HEK293 (cell line): Measurements from ENCODE around the gene CACNA1E.

ENCODE experiments used
- ZNF830 ChIP-seq: fragments of 450-650 bp; IDR thresholded peaks from 2 replicates; pipeline ENCODE4 v1.5.0; 2018; ENCODE audit warnings: missing biosample characterization, missing genetic modification characterization, low read depth, mild to moderate bottlenecking, moderate library complexity
- TF ChIP-seq, protein P1 (sequence below): fragments of 450-650 bp; formaldehyde crosslinking; IDR thresholded peaks from 2 replicates; pipeline ENCODE4 v1.5.1; 2016; ENCODE audit warnings: missing biosample characterization, missing genetic modification characterization

DNA sequence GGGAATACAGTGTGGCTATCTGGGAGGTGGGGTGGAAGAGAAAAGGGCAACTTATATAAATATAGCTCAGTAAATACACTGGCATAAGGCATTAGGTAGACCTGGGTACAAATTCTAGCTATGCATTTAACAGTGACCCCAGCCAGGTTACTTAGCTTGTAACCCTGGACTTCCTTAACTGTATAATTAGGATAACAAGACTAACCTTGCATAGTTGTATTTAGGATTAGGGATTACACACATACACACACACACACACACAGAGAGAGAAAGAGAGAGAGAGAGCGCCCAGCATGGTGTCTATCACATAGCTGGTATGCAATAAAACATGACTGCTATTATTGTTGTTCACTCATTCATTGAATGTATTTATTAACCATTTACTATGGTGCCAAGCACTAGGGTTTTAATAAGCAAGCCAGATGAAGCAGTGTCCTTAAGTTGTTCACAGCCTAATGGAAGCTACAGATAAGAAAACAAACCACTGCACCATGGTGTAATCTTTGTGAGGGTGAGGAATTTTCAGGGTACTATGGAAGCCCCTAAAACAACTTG is 326.8 kb downstream of the CACNA1E start:
- TF ChIP-seq, protein P1, sequence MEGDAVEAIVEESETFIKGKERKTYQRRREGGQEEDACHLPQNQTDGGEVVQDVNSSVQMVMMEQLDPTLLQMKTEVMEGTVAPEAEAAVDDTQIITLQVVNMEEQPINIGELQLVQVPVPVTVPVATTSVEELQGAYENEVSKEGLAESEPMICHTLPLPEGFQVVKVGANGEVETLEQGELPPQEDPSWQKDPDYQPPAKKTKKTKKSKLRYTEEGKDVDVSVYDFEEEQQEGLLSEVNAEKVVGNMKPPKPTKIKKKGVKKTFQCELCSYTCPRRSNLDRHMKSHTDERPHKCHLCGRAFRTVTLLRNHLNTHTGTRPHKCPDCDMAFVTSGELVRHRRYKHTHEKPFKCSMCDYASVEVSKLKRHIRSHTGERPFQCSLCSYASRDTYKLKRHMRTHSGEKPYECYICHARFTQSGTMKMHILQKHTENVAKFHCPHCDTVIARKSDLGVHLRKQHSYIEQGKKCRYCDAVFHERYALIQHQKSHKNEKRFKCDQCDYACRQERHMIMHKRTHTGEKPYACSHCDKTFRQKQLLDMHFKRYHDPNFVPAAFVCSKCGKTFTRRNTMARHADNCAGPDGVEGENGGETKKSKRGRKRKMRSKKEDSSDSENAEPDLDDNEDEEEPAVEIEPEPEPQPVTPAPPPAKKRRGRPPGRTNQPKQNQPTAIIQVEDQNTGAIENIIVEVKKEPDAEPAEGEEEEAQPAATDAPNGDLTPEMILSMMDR (tag by site-specific recombination), result no peak
- no peak for TF ChIP-seq ZNF830 (tag by site-specific recombination)
